SK-N-SH treated with all-trans-retinoic acid at 6 μM for 48 hours (cell line): ENCODE data around the gene KRTAP2-2.

Source experiments
- ATAC-seq: fragments of 200-7000 bp; cut with Tn5 transposase; 3 replicates; pipeline ENCODE4 v1.9.1; 2020; ENCODE audit warnings: mild to moderate bottlenecking, moderate library complexity
- ARNTL ChIP-seq: fragments of 450-650 bp; formaldehyde crosslinking; IDR thresholded peaks from 2 replicates; pipeline ENCODE4 v1.5.0; 2020; ENCODE audit warnings: low read depth, mild to moderate bottlenecking, moderate library complexity, borderline replicate concordance
- BACH2 ChIP-seq: fragments of 250-450 bp; sonication (Bioruptor Pico); IDR thresholded peaks from 2 replicates; pipeline ENCODE4 v1.9.0; 2021; ENCODE audit warnings: mild to moderate bottlenecking, borderline replicate concordance
- CREB5 ChIP-seq: fragments of 250-450 bp; sonication (Bioruptor Pico); IDR thresholded peaks from 2 replicates; pipeline ENCODE4 v1.5.1; 2020; ENCODE audit warnings: low read depth, mild to moderate bottlenecking, moderate library complexity
- CSDC2 ChIP-seq: fragments of 250-450 bp; sonication (Bioruptor Pico); IDR thresholded peaks from 2 replicates; pipeline ENCODE4 v1.5.0; 2020; ENCODE audit warnings: mild to moderate bottlenecking, moderate library complexity
- GLIS3 ChIP-seq: fragments of 250-450 bp; sonication (Bioruptor Pico); IDR thresholded peaks from 2 replicates; pipeline ENCODE4 v1.5.0; 2020; ENCODE audit warnings: mild to moderate bottlenecking, moderate library complexity
- ISL1 ChIP-seq: fragments of 250-450 bp; sonication (Bioruptor Pico); IDR thresholded peaks from 2 replicates; pipeline ENCODE4 v2.1.2; 2022; ENCODE audit warnings: mild to moderate bottlenecking, moderate library complexity
- OSR1 ChIP-seq: fragments of 250-450 bp; sonication (Bioruptor Pico); IDR thresholded peaks from 2 replicates; pipeline ENCODE4 v1.8.0; 2022; ENCODE audit warnings: moderate library complexity, mild to moderate bottlenecking, inconsistent platforms
- PATZ1 ChIP-seq: fragments of 250-450 bp; sonication (Bioruptor Pico); IDR thresholded peaks from 2 replicates; pipeline ENCODE4 v1.8.0; 2020; ENCODE audit warnings: mild to moderate bottlenecking, moderate library complexity, borderline replicate concordance
- POU6F1 ChIP-seq: fragments of 250-450 bp; sonication (Bioruptor Pico); IDR thresholded peaks from 2 replicates; pipeline ENCODE4 v1.8.0; 2021; ENCODE audit warnings: low read depth, mild to moderate bottlenecking, moderate library complexity, borderline replicate concordance
- RARB ChIP-seq: fragments of 250-450 bp; sonication (Bioruptor Pico); IDR thresholded peaks from 2 replicates; pipeline ENCODE4 v1.8.0; 2021; ENCODE audit warnings: mild to moderate bottlenecking, moderate library complexity
- SNAI2 ChIP-seq: fragments of 250-450 bp; sonication (Bioruptor Pico); IDR thresholded peaks from 2 replicates; pipeline ENCODE4 v1.5.0; 2020; ENCODE audit warnings: mild to moderate bottlenecking, moderate library complexity
- TCF4 ChIP-seq: fragments of 250-450 bp; sonication (Bioruptor Pico); IDR thresholded peaks from 2 replicates; pipeline ENCODE4 v1.8.0; 2021; ENCODE audit warnings: mild to moderate bottlenecking, moderate library complexity, borderline replicate concordance
- TOX ChIP-seq: fragments of 250-450 bp; sonication (Bioruptor Pico); IDR thresholded peaks from 2 replicates; pipeline ENCODE4 v1.8.0; 2021; ENCODE audit warnings: mild to moderate bottlenecking, moderate library complexity, borderline replicate concordance
- TSHZ2 ChIP-seq: fragments of 250-450 bp; sonication (Bioruptor Pico); IDR thresholded peaks from 2 replicates; pipeline ENCODE4 v1.5.0; 2020; ENCODE audit warnings: mild to moderate bottlenecking, moderate library complexity
- ZFP30 ChIP-seq: fragments of 450-650 bp; formaldehyde crosslinking; IDR thresholded peaks from 2 replicates; pipeline ENCODE4 v1.5.0; 2022; ENCODE audit warnings: mild to moderate bottlenecking, moderate library complexity
- ZNF565 ChIP-seq: fragments of 450-650 bp; formaldehyde crosslinking; conservative IDR thresholded peaks from 2 replicates; pipeline ENCODE4 v1.5.0; 2020; ENCODE audit warnings: low read depth, mild to moderate bottlenecking, moderate library complexity
- ZNF70 ChIP-seq: fragments of 450-650 bp; formaldehyde crosslinking; IDR thresholded peaks from 2 replicates; pipeline ENCODE4 v1.5.0; 2020; ENCODE audit warnings: mild to moderate bottlenecking, moderate library complexity
- ZNF8 ChIP-seq: fragments of 450-650 bp; formaldehyde crosslinking; IDR thresholded peaks from 2 replicates; pipeline ENCODE4 v1.5.0; 2020; ENCODE audit warnings: mild to moderate bottlenecking, moderate library complexity

Gene KRTAP2-2

GRCh38 chr17:41026715-41027471 lies 28.1 kb downstream of the KRTAP2-2 start, which contains the start of gene KRTAP1-5:
Gene KRTAP1-5 (minus strand): TSS chr17:41027208. CDS start chr17:41027155, 53 bp downstream.
- TF ChIP-seq ZNF565 (CRISPR knock-in tag) (no peak), TCF4 (CRISPR knock-in tag) (no peak), CREB5 (CRISPR knock-in tag) (no peak), ARNTL (CRISPR knock-in tag) (no peak), RARB (CRISPR knock-in tag) (no peak), ZNF70 (CRISPR knock-in tag) (no peak)
- TF ChIP-seq, all 23 proteins: peak for 0
- no peak for ATAC-seq

- TF ChIP-seq POU6F1 (CRISPR knock-in tag) (no peak), TCF4 (CRISPR knock-in tag) (no peak), SNAI2 (CRISPR knock-in tag) (no peak), ZNF8 (CRISPR knock-in tag) (no peak), ZNF565 (CRISPR knock-in tag) (no peak), BACH2 (CRISPR knock-in tag) (no peak), OSR1 (CRISPR knock-in tag) (no peak), TOX (CRISPR knock-in tag) (no peak), CSDC2 (CRISPR knock-in tag) (no peak), ZNF70 (CRISPR knock-in tag) (no peak)
- TF ChIP-seq, all 23 proteins: peak for 0
- no peak for ATAC-seq
Measured at GRCh38 chr17:41024697-41025096, 30.3 kb downstream of the KRTAP2-2 start.

GRCh38 chr17:41020336-41020735 lies 34.7 kb downstream of the KRTAP2-2 start:
- no peak for ATAC-seq
- TF ChIP-seq ZNF565 (CRISPR knock-in tag) (no peak), BACH2 (CRISPR knock-in tag) (no peak), ARNTL (CRISPR knock-in tag) (no peak), ZNF8 (CRISPR knock-in tag) (no peak), PATZ1 (CRISPR knock-in tag) (no peak), CREB5 (CRISPR knock-in tag) (no peak), GLIS3 (no peak), ISL1 (CRISPR knock-in tag) (no peak), ZFP30 (no peak), TOX (CRISPR knock-in tag) (no peak), CSDC2 (CRISPR knock-in tag) (no peak), TSHZ2 (CRISPR knock-in tag) (no peak)
- TF ChIP-seq, all 23 proteins: peak for 0
